HG03439 (cell line): Measurements from ENCODE around the gene SPIRE1.
"Not testable (repeated sequence)": the region's sequence is repeated elsewhere in the genome, so short reads cannot be mapped to it uniquely, and the experiment has no call there.

Source experiments
- ATAC-seq: cut with Tn5 transposase; IDR thresholded peaks from one replicate; pipeline ENCODE4 v1.9.1; 2021; ENCODE audit warnings: mild to moderate bottlenecking, moderate library complexity; ENCODE audit not compliant: unreplicated experiment

The SPIRE1 gene

DNA sequence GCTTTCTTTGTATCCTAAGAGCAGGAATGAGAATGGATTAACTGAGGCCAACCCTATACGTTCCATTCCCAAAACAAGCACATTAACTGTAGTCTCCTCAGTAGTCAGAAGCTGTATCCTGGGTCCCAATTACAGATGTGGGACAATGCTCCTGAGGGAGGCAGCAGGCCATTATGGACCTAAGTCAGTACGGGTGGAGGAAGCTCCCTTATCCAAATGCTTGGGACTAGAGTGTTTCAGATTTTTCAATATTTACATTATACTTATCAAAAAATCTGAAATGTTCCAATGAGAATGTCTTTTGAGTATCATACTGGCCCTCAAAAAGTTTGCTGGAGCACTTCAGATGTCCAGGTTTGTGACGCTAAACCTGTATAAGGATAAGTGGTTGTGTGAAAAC is 160.1 kb downstream of the SPIRE1 start:
- no peak for ATAC-seq

GRCh38 chr18:12497296-12497695 is 160.6 kb downstream of the SPIRE1 start:
- no peak for ATAC-seq

GRCh38 chr18:12492907-12493306 is 165.0 kb downstream of the SPIRE1 start:
- ATAC-seq, result no peak

DNA sequence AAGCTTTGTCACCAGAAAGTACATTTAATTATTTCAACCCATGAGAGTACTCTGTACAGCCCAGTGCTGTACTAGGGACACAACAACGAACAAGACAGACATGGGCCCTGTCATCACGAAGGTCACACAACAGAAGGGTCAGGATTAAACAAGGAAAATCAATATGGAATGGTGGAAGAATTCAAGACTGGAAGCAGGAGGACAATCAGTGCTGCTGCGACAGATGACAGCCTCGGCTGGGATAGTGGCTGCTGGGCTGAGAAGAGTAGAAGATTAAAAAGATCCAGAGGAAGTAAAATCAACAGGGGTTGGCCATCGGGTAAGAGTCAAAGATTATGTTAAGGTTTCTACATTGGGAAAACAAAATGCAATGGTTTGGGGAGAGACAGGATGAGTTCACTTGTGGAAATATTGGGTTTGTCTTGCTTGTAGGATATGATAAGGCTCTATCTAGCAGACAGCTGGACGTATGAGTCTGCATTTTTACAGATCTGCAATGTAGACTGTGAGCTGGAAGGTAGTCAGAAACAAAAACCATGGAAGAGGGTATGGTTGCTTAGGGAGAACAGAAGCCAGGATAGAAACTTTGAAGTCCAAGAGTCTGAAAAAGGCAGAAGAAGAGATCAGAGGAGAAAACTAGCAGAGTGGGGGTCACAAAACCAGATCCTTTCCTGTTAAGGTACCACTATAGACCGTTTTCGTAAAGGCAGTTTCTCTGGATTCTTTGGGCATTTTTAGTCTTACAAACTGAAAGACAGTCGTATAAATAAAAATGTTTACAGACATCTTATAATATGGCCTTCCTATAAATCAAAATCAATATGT is 166.1 kb downstream of the SPIRE1 start:
- no peak for ATAC-seq

- ATAC-seq, result no peak
These were observed 172.3 kb downstream of the SPIRE1 start for GRCh38 chr18:12485479-12486105.

DNA sequence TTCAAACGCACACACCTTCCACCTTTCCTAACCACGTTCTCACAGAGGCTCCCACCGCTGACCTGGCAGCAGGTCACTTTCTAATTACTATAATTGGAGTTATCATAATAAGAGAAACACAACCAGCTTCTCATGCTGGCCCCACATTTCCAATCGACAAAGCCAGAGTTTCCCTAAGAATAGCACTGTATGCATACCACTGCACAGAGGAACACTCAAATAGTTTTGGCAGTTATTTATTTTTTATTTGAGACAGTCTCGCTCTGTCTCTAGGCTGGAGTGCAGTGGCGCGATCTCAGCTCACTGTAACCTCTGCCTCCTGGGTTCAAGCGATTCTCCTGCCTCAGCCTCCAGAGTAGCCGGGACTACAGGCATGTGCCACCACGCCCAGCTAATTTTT is 176.0 kb downstream of the SPIRE1 start:
- ATAC-seq, result not testable (repeated sequence)

- ATAC-seq, result no peak
These were observed 177.9 kb downstream of the SPIRE1 start for GRCh38 chr18:12479982-12480381.

DNA sequence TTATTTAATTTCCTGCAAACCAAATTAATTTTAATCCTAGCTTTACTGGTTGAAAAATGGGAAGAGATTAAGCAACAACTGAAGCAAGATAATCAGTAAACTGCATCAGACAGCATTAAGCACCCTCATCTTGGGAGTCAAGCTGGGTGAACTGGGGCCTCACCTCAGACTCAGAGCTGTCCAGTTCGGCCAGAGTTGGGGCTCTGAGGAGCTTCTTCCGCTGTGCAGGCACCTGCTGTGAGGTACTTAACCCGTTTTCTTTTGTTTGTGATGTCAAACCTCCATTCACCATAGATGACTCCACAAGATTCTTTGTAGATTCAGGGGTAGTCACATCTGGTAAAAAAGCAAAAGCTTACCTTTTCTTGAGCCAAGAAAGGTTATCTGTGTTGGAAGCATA is 178.4 kb downstream of the SPIRE1 start:
- no peak for ATAC-seq

- no peak for ATAC-seq
These were observed 179.4 kb downstream of the SPIRE1 start for GRCh38 chr18:12478269-12479047.

GRCh38 chr18:12477606-12478005 is 180.3 kb downstream of the SPIRE1 start:
- no peak for ATAC-seq

GRCh38 chr18:12476955-12477354 is 181.0 kb downstream of the SPIRE1 start:
- no peak for ATAC-seq

DNA sequence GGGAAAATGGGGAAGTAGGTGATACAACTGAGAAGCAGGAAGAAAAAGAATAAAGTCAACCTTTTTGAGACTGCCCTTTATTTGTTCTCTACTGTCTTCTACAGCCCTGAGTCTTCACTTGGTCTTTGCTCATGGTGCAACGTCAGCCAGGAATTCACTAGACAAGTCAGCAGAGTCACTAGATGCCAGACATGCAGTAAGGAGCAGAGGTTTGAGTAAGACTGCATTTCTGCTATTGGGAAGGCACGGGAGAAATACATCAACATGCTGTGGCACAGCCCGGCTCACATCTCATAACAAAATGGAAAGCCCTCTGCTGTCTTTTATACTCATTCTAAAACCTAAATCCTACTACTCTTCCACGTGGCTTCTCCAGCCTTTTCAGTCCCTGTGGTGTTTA is 183.0 kb downstream of the SPIRE1 start:
- no peak for ATAC-seq

DNA sequence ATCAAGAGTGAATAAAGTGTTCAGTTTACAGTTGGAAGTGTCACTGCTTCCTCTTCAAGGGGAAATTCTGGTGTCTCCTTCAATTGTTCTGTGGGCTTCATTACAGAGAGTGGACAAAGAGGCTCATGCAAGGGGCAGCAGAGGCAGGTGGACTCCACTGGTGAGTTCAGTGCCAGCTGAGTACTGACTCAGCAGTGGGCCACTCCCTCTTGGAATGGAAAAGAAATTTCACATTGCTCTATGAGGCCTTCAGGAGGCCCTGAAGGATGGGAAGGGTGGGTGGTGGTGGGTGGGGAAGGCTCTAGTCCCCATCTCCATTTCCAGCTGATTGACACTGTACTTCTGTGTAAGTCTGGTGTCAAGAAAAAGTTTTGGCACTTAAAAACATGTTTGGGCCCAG is 183.8 kb downstream of the SPIRE1 start:
- ATAC-seq, result no peak

GRCh38 chr18:12470382-12471075 is 187.4 kb downstream of the SPIRE1 start:
- no peak for ATAC-seq

DNA sequence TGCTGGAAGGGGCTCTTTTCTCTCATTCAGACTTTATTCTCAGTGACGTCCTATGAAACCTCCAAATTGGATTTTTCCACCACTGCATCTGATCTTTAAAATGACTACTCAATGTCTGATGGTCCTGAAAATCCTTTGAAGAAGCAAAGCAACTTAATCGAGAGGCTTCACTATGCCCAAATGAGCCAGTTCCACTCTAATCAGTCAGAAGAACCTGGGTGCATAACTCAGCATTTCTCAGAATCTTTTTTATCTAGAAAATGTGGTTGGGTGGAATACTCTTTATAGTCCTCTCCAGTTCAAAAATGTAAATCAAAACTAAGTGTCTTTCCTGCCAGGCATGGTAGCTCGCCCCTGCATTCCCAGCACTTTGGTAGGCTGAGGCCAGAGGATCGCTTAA is 189.5 kb downstream of the SPIRE1 start:
- ATAC-seq, result no peak

- no peak for ATAC-seq
These were observed 193.2 kb downstream of the SPIRE1 start for GRCh38 chr18:12464731-12465130.

- ATAC-seq, result no peak
These were observed 194.7 kb downstream of the SPIRE1 start for GRCh38 chr18:12463191-12463590.

DNA sequence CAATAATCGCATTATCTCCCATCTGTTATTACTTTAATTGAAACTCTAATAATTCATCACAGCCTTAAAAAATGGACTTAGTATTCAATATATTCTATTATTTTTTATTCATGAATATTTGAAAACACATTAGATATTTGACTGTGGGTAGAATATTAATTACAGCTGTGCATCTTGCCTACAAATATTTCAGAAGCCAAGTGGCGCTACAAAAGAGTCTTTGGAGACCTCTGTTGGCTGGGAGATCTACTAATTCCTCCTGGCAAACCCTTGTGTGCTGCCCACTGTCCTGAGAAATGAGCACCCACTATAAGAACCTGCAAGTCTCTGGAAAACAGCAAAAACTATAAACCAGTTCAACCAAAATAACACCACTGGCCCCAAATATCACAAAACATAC is 195.7 kb downstream of the SPIRE1 start:
- ATAC-seq, result no peak

DNA sequence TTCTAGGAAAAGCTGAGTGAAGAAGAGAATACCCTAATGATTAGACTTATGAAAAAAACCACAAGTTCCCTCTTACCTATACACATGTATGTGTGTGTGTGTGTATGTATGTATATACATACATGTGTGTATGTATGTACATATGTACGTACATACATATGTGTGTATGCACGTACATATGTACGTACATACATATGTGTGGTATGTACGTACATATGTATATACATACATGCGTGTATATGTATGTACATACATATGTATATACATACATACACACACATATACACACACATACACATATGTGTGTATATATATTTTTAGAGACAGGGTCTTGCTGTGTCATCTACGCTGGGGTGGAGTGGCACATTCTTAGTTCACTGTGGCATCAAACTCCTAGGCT is 196.6 kb downstream of the SPIRE1 start:
- no peak for ATAC-seq

GRCh38 chr18:12460874-12461273 is 197.0 kb downstream of the SPIRE1 start:
- ATAC-seq, result no peak

DNA sequence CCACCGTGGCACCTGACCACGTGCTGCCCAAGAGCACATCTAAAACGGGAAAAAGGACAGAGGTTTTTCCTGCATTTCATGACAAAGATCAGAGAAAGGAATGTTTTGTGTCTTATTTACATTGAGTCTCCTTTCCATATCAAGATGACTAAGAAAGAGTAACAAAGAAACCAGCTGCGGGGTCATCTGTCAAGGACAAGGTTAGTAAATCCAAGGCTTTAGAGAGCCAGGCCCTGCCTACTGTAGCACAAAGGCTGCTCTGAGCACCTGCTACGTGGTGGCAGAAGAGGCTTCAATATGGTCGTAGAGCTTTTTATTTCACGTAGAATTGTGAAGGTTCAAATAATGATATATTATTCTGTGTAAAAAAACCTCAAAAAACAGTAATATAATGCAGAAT is 199.1 kb downstream of the SPIRE1 start:
- ATAC-seq, result no peak
